HepG2 (cell line): ENCODE measurements around the gene PLB1. TPM values are rescaled to one million over a fixed set of nuclear protein-coding genes. Genes with fewer than 3 reads are reported as not detected.

Experiments
- ATF3 ChIP-seq: sonication (generic); formaldehyde crosslinking; IDR thresholded peaks from 2 replicates; pipeline ENCODE4 v1.4.0; 2020; ENCODE audit warnings: missing genetic modification reagents
- CCDC6 ChIP-seq: sonication (generic); formaldehyde crosslinking; IDR thresholded peaks from 2 replicates; pipeline ENCODE4 v1.8.1; 2022; ENCODE audit warnings: mild to moderate bottlenecking, missing genetic modification reagents, moderate library complexity
- KLF15 ChIP-seq: sonication (generic); formaldehyde crosslinking; IDR thresholded peaks from 2 replicates; pipeline ENCODE4 v1.8.1; 2023; ENCODE audit warnings: borderline replicate concordance, mild to moderate bottlenecking, inconsistent platforms, missing genetic modification reagents, mixed read lengths
- PAF1 ChIP-seq: IDR thresholded peaks from 2 replicates; pipeline ENCODE4 v1.6.1; 2016; ENCODE audit warnings: missing genetic modification reagents, missing compliant biosample characterization
- PHF20 ChIP-seq: sonication (generic); formaldehyde crosslinking; IDR thresholded peaks from 2 replicates; pipeline ENCODE4 v1.5.0; 2020; ENCODE audit warnings: mild to moderate bottlenecking, missing genetic modification reagents
- PPARG ChIP-seq: conservative IDR thresholded peaks from 2 replicates; pipeline ENCODE4 v1.6.1; 2016; ENCODE audit warnings: missing biosample characterization, missing genetic modification reagents
- PTBP1 ChIP-seq: fragments of 200-400 bp; formaldehyde crosslinking; IDR thresholded peaks from 2 replicates; pipeline ENCODE4 v1.6.1; 2018; ENCODE audit warnings: low read length, low read depth; ENCODE audit not compliant: poor library complexity, severe bottlenecking
- STAT5B ChIP-seq: sonication (generic); formaldehyde crosslinking; IDR thresholded peaks from 2 replicates; pipeline ENCODE4 v1.4.0; 2020; ENCODE audit warnings: missing genetic modification reagents
- THAP9 ChIP-seq: sonication (generic); formaldehyde crosslinking; IDR thresholded peaks from 2 replicates; pipeline ENCODE4; 2020; ENCODE audit warnings: missing genetic modification reagents, mild to moderate bottlenecking, borderline replicate concordance
- YY1 ChIP-seq: IDR thresholded peaks from 2 replicates; pipeline ENCODE4 v1.6.1; 2011; ENCODE audit warnings: low read length, low read depth, moderate library complexity, mild to moderate bottlenecking; ENCODE audit not compliant: insufficient read depth, insufficient replicate concordance
- ZFYVE20 ChIP-seq: sonication (generic); formaldehyde crosslinking; IDR thresholded peaks from 2 replicates; pipeline ENCODE4 v1.8.0; 2023; ENCODE audit warnings: low read depth, mild to moderate bottlenecking, moderate library complexity, missing genetic modification reagents, borderline replicate concordance
- ZMAT3 ChIP-seq: sonication (generic); formaldehyde crosslinking; conservative IDR thresholded peaks from 2 replicates; pipeline ENCODE4 v1.7.0; 2021; ENCODE audit warnings: missing genetic modification reagents
- ZNF362 ChIP-seq: sonication (generic); formaldehyde crosslinking; IDR thresholded peaks from 2 replicates; pipeline ENCODE4 v1.4.0; 2020; ENCODE audit warnings: missing genetic modification reagents, mild to moderate bottlenecking, borderline replicate concordance
- ZNF414 ChIP-seq: sonication (generic); formaldehyde crosslinking; IDR thresholded peaks from 2 replicates; pipeline ENCODE4 v1.5.0; 2020; ENCODE audit warnings: missing genetic modification reagents
- ZNF615 ChIP-seq: sonication (generic); formaldehyde crosslinking; IDR thresholded peaks from 2 replicates; pipeline ENCODE4 v1.5.0; 2020; ENCODE audit warnings: mild to moderate bottlenecking, missing genetic modification reagents, borderline replicate concordance
- ZNF878 ChIP-seq: sonication (generic); formaldehyde crosslinking; IDR thresholded peaks from 2 replicates; pipeline ENCODE4 v1.8.1; 2023; ENCODE audit warnings: mild to moderate bottlenecking, missing genetic modification reagents, moderate library complexity
- ZNF879 ChIP-seq: sonication (generic); formaldehyde crosslinking; IDR thresholded peaks from 2 replicates; pipeline ENCODE4 v1.8.1; 2023; ENCODE audit warnings: missing genetic modification reagents
- ZXDC ChIP-seq: sonication (generic); formaldehyde crosslinking; IDR thresholded peaks from 2 replicates; pipeline ENCODE4 v1.5.0; 2020; ENCODE audit warnings: mild to moderate bottlenecking, missing genetic modification reagents
- polyA plus RNA-seq, 8 experiments: library from polyadenylated mRNA; depleted of rRNA in 3 of 8; stranded (reverse) in 7 of 8; unstranded in 1 of 8; fragments of >200 nt; fragmentation: Illumina TruSeq in 4 of 8; extraction: Trizol in 4 of 8; gene quantifications; 2 replicates each; pipeline versions ENCODE4 v1.2.1 to v1.2.3, GENCODE V29; 2011 to 2016; ENCODE audit warnings: low read depth in 4 of 8, missing spikeins in 1 of 8, mixed read lengths in 1 of 8; ENCODE audit not compliant: insufficient read depth in 1 of 8
- total RNA-seq, 5 experiments: library from RNA; depleted of rRNA; stranded (reverse); fragments of >200 nt; fragmentation: Illumina TruSeq; extraction: Trizol; gene quantifications; 2 replicates each; pipeline ENCODE4 v1.2.3, GENCODE V29; 2016; ENCODE audit warnings: low read depth in 1 of 5

PLB1 gene
- total and polyA plus RNA-seq, 2 of the 13 experiments (the other 11 are each of a cell fraction or from before 2014, with no cell fraction given) = 0.20 to 1.8 TPM

GRCh38 chr2:28618221-28619141, 122.6 kb downstream of the PLB1 start (continued):
- TF ChIP-seq THAP9 (peak; percentile 36; the same call in 1 of the 2 replicates), ATF3 (CRISPR knock-in tag) (no peak), ZNF414 (CRISPR knock-in tag) (no peak), PPARG (CRISPR knock-in tag) (no peak), KLF15 (CRISPR knock-in tag) (no peak), YY1 (no peak), STAT5B (CRISPR knock-in tag) (no peak), ZNF615 (no peak), ZFYVE20 (CRISPR knock-in tag) (no peak), ZNF879 (CRISPR knock-in tag) (no peak), PAF1 (no peak), ZXDC (CRISPR knock-in tag) (no peak), ZNF362 (CRISPR knock-in tag) (no peak), CCDC6 (CRISPR knock-in tag) (no peak), ZNF878 (CRISPR knock-in tag) (no peak), ZMAT3 (CRISPR knock-in tag) (no peak), PHF20 (CRISPR knock-in tag) (no peak), PTBP1 (no peak)
